AG09309 (cell line): ENCODE results near the gene TRAF1.

Experiments
- DNase-seq: peaks from one replicate; pipeline ENCODE4 v3.0.0-alpha.2; 2010; ENCODE audit warnings: low read depth
- H3K4me3 ChIP-seq: 2 replicates; pipeline ENCODE4 v1.5.1; 2011; ENCODE audit warnings: mild to moderate bottlenecking, low read depth, low read length, moderate library complexity; ENCODE audit not compliant: control insufficient read depth
- TF ChIP-seq, protein P1 (sequence below): IDR thresholded peaks from 2 replicates; pipeline ENCODE4 v1.5.1; 2011; ENCODE audit warnings: mild to moderate bottlenecking, low read depth, low read length, inconsistent platforms; ENCODE audit not compliant: insufficient read depth, control insufficient read depth; ENCODE audit errors: missing control alignments

Gene TRAF1

GRCh38 chr9:120866651-120867050 is 59.9 kb downstream of the TRAF1 start:
- DNase-seq = no peak
- no peak overlapping the region for H3K4me3 ChIP-seq
- TF ChIP-seq, protein P1, sequence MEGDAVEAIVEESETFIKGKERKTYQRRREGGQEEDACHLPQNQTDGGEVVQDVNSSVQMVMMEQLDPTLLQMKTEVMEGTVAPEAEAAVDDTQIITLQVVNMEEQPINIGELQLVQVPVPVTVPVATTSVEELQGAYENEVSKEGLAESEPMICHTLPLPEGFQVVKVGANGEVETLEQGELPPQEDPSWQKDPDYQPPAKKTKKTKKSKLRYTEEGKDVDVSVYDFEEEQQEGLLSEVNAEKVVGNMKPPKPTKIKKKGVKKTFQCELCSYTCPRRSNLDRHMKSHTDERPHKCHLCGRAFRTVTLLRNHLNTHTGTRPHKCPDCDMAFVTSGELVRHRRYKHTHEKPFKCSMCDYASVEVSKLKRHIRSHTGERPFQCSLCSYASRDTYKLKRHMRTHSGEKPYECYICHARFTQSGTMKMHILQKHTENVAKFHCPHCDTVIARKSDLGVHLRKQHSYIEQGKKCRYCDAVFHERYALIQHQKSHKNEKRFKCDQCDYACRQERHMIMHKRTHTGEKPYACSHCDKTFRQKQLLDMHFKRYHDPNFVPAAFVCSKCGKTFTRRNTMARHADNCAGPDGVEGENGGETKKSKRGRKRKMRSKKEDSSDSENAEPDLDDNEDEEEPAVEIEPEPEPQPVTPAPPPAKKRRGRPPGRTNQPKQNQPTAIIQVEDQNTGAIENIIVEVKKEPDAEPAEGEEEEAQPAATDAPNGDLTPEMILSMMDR = no peak

DNA sequence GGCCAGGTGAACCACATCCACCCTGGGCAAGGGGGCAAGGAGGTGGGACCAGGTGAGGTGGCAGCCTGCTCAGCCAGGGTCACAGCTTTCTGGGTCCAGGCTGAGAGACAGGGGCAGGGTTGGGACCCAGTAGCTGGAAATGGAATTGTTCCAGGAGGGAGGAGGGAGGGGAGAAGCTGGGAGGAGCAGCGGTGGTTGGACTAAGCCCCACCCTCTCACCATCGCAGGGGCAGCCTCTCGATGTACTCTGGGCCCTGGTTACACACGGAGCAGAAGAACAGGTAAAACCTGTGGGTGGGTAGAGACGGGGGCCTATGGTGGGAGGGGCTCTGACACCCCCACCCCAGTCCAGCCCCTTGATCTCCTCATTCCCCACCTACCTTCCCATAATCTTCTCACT is 60.8 kb downstream of the TRAF1 start:
- TF ChIP-seq, protein P1 = no peak
- H3K4me3 ChIP-seq = no peak overlapping the region
- DNase-seq = no peak

- DNase-seq = no peak
- H3K4me3 ChIP-seq = no peak overlapping the region
- TF ChIP-seq, protein P1 = no peak
Measured at GRCh38 chr9:120865176-120865575, 61.4 kb downstream of the TRAF1 start.

- TF ChIP-seq, protein P1 = no peak
- no peak overlapping the region for H3K4me3 ChIP-seq
- no peak for DNase-seq
Measured at GRCh38 chr9:120864719-120865118, 61.9 kb downstream of the TRAF1 start.

DNA sequence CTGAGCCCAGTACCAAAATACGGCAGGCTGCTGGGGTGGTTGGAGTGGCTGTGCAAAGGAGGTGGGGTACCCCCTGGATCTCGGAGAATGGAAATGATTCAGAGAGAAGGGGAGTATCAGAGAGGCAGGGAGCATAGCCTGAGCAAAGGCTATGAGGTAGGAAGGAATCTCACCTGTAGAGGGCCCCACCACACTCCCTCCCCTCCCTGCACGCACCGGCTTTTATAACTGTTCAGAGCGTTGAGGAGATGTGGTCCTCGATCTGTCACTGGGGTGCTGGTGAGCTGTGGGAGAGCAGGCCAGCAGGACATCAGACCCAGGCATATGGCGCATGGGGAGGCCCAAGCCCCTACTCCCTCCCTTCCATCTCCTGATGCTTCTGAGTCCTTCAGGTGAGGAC is 62.8 kb downstream of the TRAF1 start:
- TF ChIP-seq, protein P1 = no peak
- H3K4me3 ChIP-seq = no peak overlapping the region
- no peak for DNase-seq

DNA sequence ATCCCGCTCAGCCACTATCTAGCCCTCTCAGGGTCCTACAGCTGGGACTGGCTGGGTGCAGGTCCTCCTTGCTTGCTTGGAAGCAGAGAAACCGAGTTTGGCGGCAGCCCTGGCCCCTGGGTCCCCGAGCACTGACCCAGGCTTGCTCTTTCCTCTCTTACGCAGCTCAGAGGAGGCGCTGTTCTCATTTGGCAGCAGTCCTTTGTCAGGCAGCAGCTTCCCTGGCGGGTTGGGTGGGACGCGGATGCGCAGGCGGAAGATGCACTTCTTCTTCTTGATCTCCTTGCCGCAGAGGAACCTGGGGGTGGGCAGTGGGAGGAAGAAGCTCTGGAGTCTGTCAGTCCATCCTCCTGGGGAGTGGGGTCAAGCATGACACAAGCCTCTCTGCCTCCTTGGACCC is 64.1 kb downstream of the TRAF1 start:
- no peak overlapping the region for H3K4me3 ChIP-seq
- TF ChIP-seq, protein P1 = no peak
- DNase-seq = no peak

GRCh38 chr9:120861935-120862334 is 64.7 kb downstream of the TRAF1 start:
- no peak for DNase-seq
- H3K4me3 ChIP-seq = no peak overlapping the region
- TF ChIP-seq, protein P1 = no peak
